HepG2 (cell line): Measurements from ENCODE around the gene CAMTA1. TPM values are rescaled to one million over a fixed set of nuclear protein-coding genes. Genes with fewer than 3 reads are reported as not detected.

Source experiments
- ATAC-seq: fragments of 200-7000 bp; cut with Tn5 transposase; 3 replicates; pipeline ENCODE4 v1.9.1; 2020; ENCODE audit warnings: mild to moderate bottlenecking, moderate library complexity
- BruUV-seq: library from RNA; stranded (reverse); fragments of 400-500 nt; replicated peaks from 2 replicates; lab custom pipeline; 2021; lab: Mats Ljungman, UMichigan
- CTCF ChIA-PET: fragments of 300-600 bp; formaldehyde crosslinking; extraction: SDS; loops from one replicate; lab custom pipeline; 2021; ENCODE audit warnings: low total read pairs, inconsistent platforms, low intra/inter-chr PET ratio; lab: Yijun Ruan, JAX
- POLR2A ChIA-PET: fragments of 350-600 bp; sonication (Branson Sonifier 250); formaldehyde crosslinking; loops from one replicate; lab custom pipeline; 2020; ENCODE audit warnings: antibody characterized with exemption, inconsistent platforms; lab: Yijun Ruan, JAX
- DNase-seq: peaks from one replicate; pipeline ENCODE4 v3.0.0-alpha.2; 2015; ENCODE audit warnings: low spot score
- FAIRE-seq: peaks from 3 replicates; lab custom pipeline; 2011; peaks lifted over from hg19 to GRCh38; lab: Jason Lieb, UNC
- H2AFZ ChIP-seq: one replicate; pipeline ENCODE4 v1.6.1; 2011; ENCODE audit warnings: low read length, inconsistent platforms
- H3K27ac ChIP-seq: fragments of 300-600 bp; 3 replicates; pipeline ENCODE4 v1.8.0; 2011; ENCODE audit warnings: mixed run types, mild to moderate bottlenecking, mixed read lengths, low read length, inconsistent platforms; ENCODE audit not compliant: insufficient read depth; ENCODE audit errors: extremely low read length
- H3K27me3 ChIP-seq, 2 experiments: fragments of 200-600 bp in 1 of 2; 2 replicates in 1 of 2; 3 replicates in 1 of 2; pipeline versions ENCODE4 v1.6.0 to v1.8.0; 2011; ENCODE audit warnings: low read length in 2 of 2, mild to moderate bottlenecking in 2 of 2, moderate library complexity in 2 of 2, inconsistent platforms in 1 of 2; ENCODE audit not compliant: insufficient read depth in 2 of 2, control insufficient read depth in 1 of 2
- H3K36me3 ChIP-seq, 2 experiments: fragments of 200-600 bp in 1 of 2; replicated peaks in 1 of 2; 2 replicates in 1 of 2; 3 replicates in 1 of 2; pipeline versions ENCODE4 v1.5.1 to v1.8.0; 2011; ENCODE audit warnings: low read length in 2 of 2, inconsistent platforms in 1 of 2; ENCODE audit not compliant: insufficient read depth in 2 of 2, control insufficient read depth in 1 of 2
- H3K4me1 ChIP-seq: 2 replicates; pipeline ENCODE4 v1.5.1; 2012; ENCODE audit warnings: low read length, inconsistent platforms; ENCODE audit not compliant: insufficient read depth
- H3K4me2 ChIP-seq: 2 replicates; pipeline ENCODE4 v1.6.0; 2011; ENCODE audit warnings: low read depth, low read length, inconsistent platforms
- H3K4me3 ChIP-seq, 3 experiments: fragments of 200-600 bp in 1 of 3; sonication (generic), shearing (Covaris generic) in 1 of 3; replicated peaks in 1 of 3; 2 replicates each; pipeline ENCODE4 v1.5.1; 2011 to 2016; ENCODE audit warnings: low read length in 3 of 3, inconsistent platforms in 2 of 3, low read depth in 2 of 3, mild to moderate bottlenecking in 2 of 3, control low read depth in 1 of 3, mixed read lengths in 1 of 3; ENCODE audit not compliant: insufficient read depth in 1 of 3
- H3K79me2 ChIP-seq: one replicate; pipeline ENCODE4 v1.6.1; 2011; ENCODE audit warnings: low read length, inconsistent platforms; ENCODE audit not compliant: insufficient read depth
- H3K9ac ChIP-seq: 2 replicates; pipeline ENCODE4 v1.6.0; 2011; ENCODE audit warnings: mild to moderate bottlenecking, low read depth, low read length, inconsistent platforms; ENCODE audit not compliant: insufficient read depth
- H3K9me3 ChIP-seq: 2 replicates; pipeline ENCODE4 v1.5.1; 2012; ENCODE audit warnings: mild to moderate bottlenecking, low read length
- H4K20me1 ChIP-seq: 2 replicates; pipeline ENCODE4 v1.6.0; 2011; ENCODE audit warnings: inconsistent platforms, mild to moderate bottlenecking, low read length, moderate library complexity; ENCODE audit not compliant: insufficient read depth
- BRD4 ChIP-seq: sonication (generic); formaldehyde crosslinking; IDR thresholded peaks from 2 replicates; pipeline ENCODE4 v1.4.0; 2020; ENCODE audit warnings: missing genetic modification reagents
- HOXA5 ChIP-seq: sonication (generic); formaldehyde crosslinking; IDR thresholded peaks from 2 replicates; pipeline ENCODE4 v1.4.0; 2020; ENCODE audit warnings: missing genetic modification reagents
- KDM5B ChIP-seq: sonication (generic); formaldehyde crosslinking; IDR thresholded peaks from 2 replicates; pipeline ENCODE4 v1.4.0; 2020; ENCODE audit warnings: missing genetic modification reagents, mild to moderate bottlenecking, borderline replicate concordance
- SKI ChIP-seq: fragments of 450-650 bp; IDR thresholded peaks from one replicate; pipeline ENCODE4 v1.6.1; 2018; ENCODE audit warnings: mild to moderate bottlenecking; ENCODE audit not compliant: partially characterized antibody
- ZNF350 ChIP-seq: sonication (generic); formaldehyde crosslinking; IDR thresholded peaks from 2 replicates; pipeline ENCODE4 v1.4.0; 2020; ENCODE audit warnings: mild to moderate bottlenecking, low read depth, missing genetic modification reagents, borderline replicate concordance
- ZNF616 ChIP-seq: sonication (generic); formaldehyde crosslinking; IDR thresholded peaks from 2 replicates; pipeline ENCODE4 v1.5.0; 2020; ENCODE audit warnings: low read depth, mild to moderate bottlenecking, missing genetic modification reagents
- ZNF687 ChIP-seq: sonication (generic); formaldehyde crosslinking; IDR thresholded peaks from 2 replicates; pipeline ENCODE4 v1.5.1; 2020; ENCODE audit warnings: mild to moderate bottlenecking, missing genetic modification reagents, moderate library complexity
- WGBS: methylation state at CpG from one replicate; pipeline ENCODE4 v1.1.6; 2017; ENCODE audit warnings: low lambda C conversion rate; 5-methylcytosine and 5-hydroxymethylcytosine counted together
- in situ Hi-C: cut with HindIII; loops from 2 replicates; pipeline ENCODE4 v1.10.0; 2017; ENCODE audit warnings: low pct_unique_long_range_greater_than_20kb; ENCODE audit not compliant: extremely low pct_ligation_motif_present
- intact Hi-C: fragments of 100-400 bp; cut with micrococcal nuclease; formaldehyde crosslinking; loops from one replicate; pipeline ENCODE4 v1.10.0; 2022; ENCODE audit not compliant: unreplicated experiment
- polyA plus RNA-seq, 8 experiments: library from polyadenylated mRNA; depleted of rRNA in 3 of 8; stranded (reverse) in 7 of 8; unstranded in 1 of 8; fragments of >200 nt; fragmentation: Illumina TruSeq in 4 of 8; extraction: Trizol in 4 of 8; gene quantifications; 2 replicates each; pipeline versions ENCODE4 v1.2.1 to v1.2.3, GENCODE V29; 2011 to 2016; ENCODE audit warnings: low read depth in 4 of 8, missing spikeins in 1 of 8, mixed read lengths in 1 of 8; ENCODE audit not compliant: insufficient read depth in 1 of 8
- total RNA-seq, 5 experiments: library from RNA; depleted of rRNA; stranded (reverse); fragments of >200 nt; fragmentation: Illumina TruSeq; extraction: Trizol; gene quantifications; 2 replicates each; pipeline ENCODE4 v1.2.3, GENCODE V29; 2016; ENCODE audit warnings: low read depth in 1 of 5
- TF ChIP-seq, protein P1 (sequence below): sonication (generic); formaldehyde crosslinking; IDR thresholded peaks from 2 replicates; pipeline ENCODE4 v1.4.0; 2020; ENCODE audit warnings: missing genetic modification reagents

Gene CAMTA1
- total and polyA plus RNA-seq, 2 of the 13 experiments (the other 11 are each of a cell fraction or from before 2014, with no cell fraction given), result 25.0 to 36.4 TPM

GRCh38 chr1:7153464-7153863 lies 368.2 kb downstream of the CAMTA1 start:
- H3K79me2 ChIP-seq, result no peaks in the 10 kb centered on the region
- CTCF ChIA-PET, result no interaction called here

More at GRCh38 chr1:7153464-7153863, 368.2 kb downstream of the CAMTA1 start:
- no peak overlapping the region for H3K9ac ChIP-seq
- H3K4me1 ChIP-seq, result peaks cover 13% of the 10 kb centered on the region
- intact Hi-C loops (no loop called here), in situ Hi-C loops (no loop called here)
- ATAC-seq (no peak), DNase-seq (no peak), FAIRE-seq (no peak)
- H3K27me3 ChIP-seq, result peaks cover 2 to 10% of the 10 kb centered on the region in 2 experiments; a peak in 3 of 5 replicates
- no peaks in the 10 kb centered on the region for H3K9me3 ChIP-seq
- no peak overlapping the region for H3K27ac ChIP-seq
- no peaks in the 10 kb centered on the region for H3K36me3 ChIP-seq
- H3K4me2 ChIP-seq, result no peak overlapping the region
- TF ChIP-seq KDM5B (CRISPR knock-in tag), result no peak
- TF ChIP-seq HOXA5 (CRISPR knock-in tag), result no peak
- no peak for TF ChIP-seq ZNF687 (CRISPR knock-in tag)
- no peak for TF ChIP-seq ZNF350 (CRISPR knock-in tag)
- no peak for TF ChIP-seq BRD4 (CRISPR knock-in tag)
- no peak for TF ChIP-seq SKI
- no peak for TF ChIP-seq ZNF616 (CRISPR knock-in tag)
- TF ChIP-seq, protein P1, sequence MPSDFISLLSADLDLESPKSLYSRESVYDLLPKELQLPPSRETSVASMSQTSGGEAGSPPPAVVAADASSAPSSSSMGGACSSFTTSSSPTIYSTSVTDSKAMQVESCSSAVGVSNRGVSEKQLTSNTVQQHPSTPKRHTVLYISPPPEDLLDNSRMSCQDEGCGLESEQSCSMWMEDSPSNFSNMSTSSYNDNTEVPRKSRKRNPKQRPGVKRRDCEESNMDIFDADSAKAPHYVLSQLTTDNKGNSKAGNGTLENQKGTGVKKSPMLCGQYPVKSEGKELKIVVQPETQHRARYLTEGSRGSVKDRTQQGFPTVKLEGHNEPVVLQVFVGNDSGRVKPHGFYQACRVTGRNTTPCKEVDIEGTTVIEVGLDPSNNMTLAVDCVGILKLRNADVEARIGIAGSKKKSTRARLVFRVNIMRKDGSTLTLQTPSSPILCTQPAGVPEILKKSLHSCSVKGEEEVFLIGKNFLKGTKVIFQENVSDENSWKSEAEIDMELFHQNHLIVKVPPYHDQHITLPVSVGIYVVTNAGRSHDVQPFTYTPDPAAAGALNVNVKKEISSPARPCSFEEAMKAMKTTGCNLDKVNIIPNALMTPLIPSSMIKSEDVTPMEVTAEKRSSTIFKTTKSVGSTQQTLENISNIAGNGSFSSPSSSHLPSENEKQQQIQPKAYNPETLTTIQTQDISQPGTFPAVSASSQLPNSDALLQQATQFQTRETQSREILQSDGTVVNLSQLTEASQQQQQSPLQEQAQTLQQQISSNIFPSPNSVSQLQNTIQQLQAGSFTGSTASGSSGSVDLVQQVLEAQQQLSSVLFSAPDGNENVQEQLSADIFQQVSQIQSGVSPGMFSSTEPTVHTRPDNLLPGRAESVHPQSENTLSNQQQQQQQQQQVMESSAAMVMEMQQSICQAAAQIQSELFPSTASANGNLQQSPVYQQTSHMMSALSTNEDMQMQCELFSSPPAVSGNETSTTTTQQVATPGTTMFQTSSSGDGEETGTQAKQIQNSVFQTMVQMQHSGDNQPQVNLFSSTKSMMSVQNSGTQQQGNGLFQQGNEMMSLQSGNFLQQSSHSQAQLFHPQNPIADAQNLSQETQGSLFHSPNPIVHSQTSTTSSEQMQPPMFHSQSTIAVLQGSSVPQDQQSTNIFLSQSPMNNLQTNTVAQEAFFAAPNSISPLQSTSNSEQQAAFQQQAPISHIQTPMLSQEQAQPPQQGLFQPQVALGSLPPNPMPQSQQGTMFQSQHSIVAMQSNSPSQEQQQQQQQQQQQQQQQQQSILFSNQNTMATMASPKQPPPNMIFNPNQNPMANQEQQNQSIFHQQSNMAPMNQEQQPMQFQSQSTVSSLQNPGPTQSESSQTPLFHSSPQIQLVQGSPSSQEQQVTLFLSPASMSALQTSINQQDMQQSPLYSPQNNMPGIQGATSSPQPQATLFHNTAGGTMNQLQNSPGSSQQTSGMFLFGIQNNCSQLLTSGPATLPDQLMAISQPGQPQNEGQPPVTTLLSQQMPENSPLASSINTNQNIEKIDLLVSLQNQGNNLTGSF (CRISPR knock-in tag), result no peak
- H4K20me1 ChIP-seq, result no peaks in the 10 kb centered on the region
- BruUV-seq, result no TSS peak
- H2AFZ ChIP-seq, result no peak overlapping the region
- 42% methylated on average over 10 of the region's 10 CpGs for WGBS
- POLR2A ChIA-PET, result no interaction called here
- H3K4me3 ChIP-seq, result no peak overlapping the region
